ENCODE results near the gene UBALD2.

DNA sequence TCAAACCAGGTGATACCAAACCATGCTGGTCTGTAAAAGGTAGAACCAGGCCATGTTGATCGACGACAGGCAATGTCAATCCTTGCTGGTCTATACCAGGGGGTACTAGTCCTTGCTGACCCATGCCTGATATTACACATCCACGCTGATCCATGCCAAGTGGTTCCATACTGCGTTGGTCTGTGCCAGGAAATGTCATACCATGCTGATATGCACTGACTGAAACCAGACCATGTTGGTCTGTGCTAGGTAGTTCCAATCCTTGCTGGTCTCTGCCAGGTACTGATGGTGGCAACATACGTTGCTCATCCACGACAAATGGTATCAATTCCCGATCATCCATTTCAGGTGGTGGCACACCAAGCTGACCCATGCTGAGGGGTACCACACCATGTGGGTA lies 28.0 kb downstream of the UBALD2 start:
- TF ChIP-seq, protein P1, sequence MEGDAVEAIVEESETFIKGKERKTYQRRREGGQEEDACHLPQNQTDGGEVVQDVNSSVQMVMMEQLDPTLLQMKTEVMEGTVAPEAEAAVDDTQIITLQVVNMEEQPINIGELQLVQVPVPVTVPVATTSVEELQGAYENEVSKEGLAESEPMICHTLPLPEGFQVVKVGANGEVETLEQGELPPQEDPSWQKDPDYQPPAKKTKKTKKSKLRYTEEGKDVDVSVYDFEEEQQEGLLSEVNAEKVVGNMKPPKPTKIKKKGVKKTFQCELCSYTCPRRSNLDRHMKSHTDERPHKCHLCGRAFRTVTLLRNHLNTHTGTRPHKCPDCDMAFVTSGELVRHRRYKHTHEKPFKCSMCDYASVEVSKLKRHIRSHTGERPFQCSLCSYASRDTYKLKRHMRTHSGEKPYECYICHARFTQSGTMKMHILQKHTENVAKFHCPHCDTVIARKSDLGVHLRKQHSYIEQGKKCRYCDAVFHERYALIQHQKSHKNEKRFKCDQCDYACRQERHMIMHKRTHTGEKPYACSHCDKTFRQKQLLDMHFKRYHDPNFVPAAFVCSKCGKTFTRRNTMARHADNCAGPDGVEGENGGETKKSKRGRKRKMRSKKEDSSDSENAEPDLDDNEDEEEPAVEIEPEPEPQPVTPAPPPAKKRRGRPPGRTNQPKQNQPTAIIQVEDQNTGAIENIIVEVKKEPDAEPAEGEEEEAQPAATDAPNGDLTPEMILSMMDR (IDR thresholded peaks at IDR 0.05), result no peak
- TF ChIP-seq POLR2A (IDR thresholded peaks at IDR 0.05), result no peak
